Ectodermal cell (in vitro differentiated cells): Measurements from ENCODE around the gene ACAA2.
A peak's percentile ranks its signal among the peaks of the same experiment; 100 is the strongest.
"Not testable (repeated sequence)": the region's sequence is repeated elsewhere in the genome, so short reads cannot be mapped to it uniquely, and the experiment has no call there.

Experiments used
- H3K27ac ChIP-seq: 2 replicates; pipeline ENCODE4 v1.7.0; 2013; ENCODE audit warnings: mild to moderate bottlenecking, low read depth, low read length; ENCODE audit not compliant: insufficient read depth, poor library complexity, severe bottlenecking
- H3K27me3 ChIP-seq: 2 replicates; pipeline ENCODE4 v1.7.0; 2013; ENCODE audit warnings: mild to moderate bottlenecking, low read length; ENCODE audit not compliant: insufficient read depth, control insufficient read depth, poor library complexity, severe bottlenecking
- H3K36me3 ChIP-seq: one replicate; pipeline ENCODE4 v1.7.0; 2013; ENCODE audit warnings: low read length; ENCODE audit not compliant: control insufficient read depth, insufficient read depth
- H3K4me1 ChIP-seq: one replicate; pipeline ENCODE4 v1.7.0; 2013; ENCODE audit warnings: low read length; ENCODE audit not compliant: control insufficient read depth, insufficient read depth
- H3K4me3 ChIP-seq: 2 replicates; pipeline ENCODE4 v1.7.0; 2013; ENCODE audit warnings: low read depth, low read length, control low read depth; ENCODE audit not compliant: insufficient read depth
- H3K9me3 ChIP-seq: 2 replicates; pipeline ENCODE4 v1.7.0; 2013; ENCODE audit warnings: mild to moderate bottlenecking, low read length, moderate library complexity; ENCODE audit not compliant: control insufficient read depth
- WGBS, 2 experiments: methylation state at CpG; one replicate each; pipeline ENCODE4 v1.1.7; 2013; ENCODE audit warnings: missing lambda C conversion rate in 2 of 2; 5-methylcytosine and 5-hydroxymethylcytosine counted together

Gene ACAA2

DNA sequence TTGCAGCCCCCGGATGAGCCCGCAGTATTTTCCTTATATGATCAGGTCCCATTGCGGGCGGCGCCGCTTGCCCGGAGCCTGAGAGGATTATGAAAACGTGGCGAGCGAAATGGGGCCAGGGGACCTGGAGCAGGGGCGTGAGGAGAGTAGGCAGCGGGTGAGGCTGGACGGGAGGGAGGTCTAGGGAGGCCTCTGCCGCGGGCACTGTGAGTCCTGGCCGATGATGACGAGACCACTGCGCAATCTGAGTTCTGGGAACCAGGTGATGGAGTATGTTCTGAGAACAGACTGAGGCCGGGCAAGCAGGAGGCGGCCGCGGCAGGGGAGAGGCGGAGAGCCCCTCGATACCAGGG, 790 bp upstream of the ACAA2 start:
- Histone ChIP-seq H3K27me3 (no peaks in the 10 kb centered on the region), H3K27ac (peak overlapping the region; percentile 60), H3K9me3 (no peaks in the 10 kb centered on the region), H3K36me3 (no peaks in the 10 kb centered on the region), H3K4me1 (peaks cover 5% of the 10 kb centered on the region), H3K4me3 (peak overlapping the region; percentile 80)
- WGBS, 2 experiments, result 1% methylated on average over 24 of the region's 24 CpGs

DNA sequence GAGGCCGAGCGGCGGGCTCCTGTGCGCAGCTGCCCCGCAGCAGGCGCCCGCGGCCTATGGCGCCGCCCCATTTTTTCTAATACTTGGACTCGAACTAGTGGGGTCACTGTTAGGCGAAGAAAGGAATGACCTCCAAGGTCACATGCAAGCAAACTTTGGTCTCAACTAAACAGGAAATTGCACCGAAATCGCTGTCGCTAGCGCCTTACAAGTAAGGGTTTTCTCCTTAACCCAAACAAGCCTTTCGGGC, 339 bp downstream of the ACAA2 start:
- H3K4me1 ChIP-seq, result peaks cover 5% of the 10 kb centered on the region
- no peaks in the 10 kb centered on the region for H3K27me3 ChIP-seq
- peak overlapping the region; percentile 80 for H3K4me3 ChIP-seq
- WGBS, 2 experiments, result 1% methylated on average over 17 of the region's 17 CpGs
- no peaks in the 10 kb centered on the region for H3K9me3 ChIP-seq
- no peaks in the 10 kb centered on the region for H3K36me3 ChIP-seq
- H3K27ac ChIP-seq, result peak overlapping the region; percentile 66

DNA sequence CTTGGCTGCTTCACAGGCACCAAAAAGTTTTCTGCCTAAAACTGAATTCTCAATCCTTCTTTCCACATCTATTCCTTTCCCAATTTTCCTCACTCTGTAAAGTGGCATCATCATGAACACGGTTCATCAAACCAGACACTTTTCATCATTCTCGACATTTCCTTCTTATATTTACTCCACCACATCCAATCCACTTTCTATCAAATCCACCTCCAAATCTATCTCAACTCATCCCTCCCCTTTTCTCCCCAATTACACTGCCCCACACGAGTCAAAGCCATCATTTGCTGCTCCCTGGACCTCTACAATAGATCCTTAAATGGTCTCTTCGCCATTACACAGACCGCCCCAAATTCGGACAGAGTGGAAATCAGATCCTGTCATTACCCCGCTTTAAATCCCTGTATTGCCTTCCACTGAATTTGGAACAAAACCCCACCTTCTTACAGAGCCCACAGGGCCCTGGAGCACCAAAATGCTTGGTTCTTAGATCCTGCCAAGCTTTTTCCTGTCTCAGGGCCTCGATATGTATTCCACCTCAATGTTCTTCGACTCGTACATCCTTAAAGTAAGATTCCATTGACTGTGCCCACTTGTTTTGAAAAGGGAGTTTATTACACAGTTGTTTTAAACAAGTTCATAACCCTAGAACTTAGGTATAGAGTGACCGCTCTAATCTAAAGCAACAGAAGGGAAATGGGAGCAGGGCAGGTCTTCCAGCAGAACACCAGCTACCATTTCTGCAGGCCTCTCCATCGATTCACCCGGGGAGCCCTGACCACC, 856 bp downstream of the ACAA2 start:
- 37 to 38% methylated on average over 13 of the region's 13 CpGs for WGBS, 2 experiments
- Histone ChIP-seq H3K27ac (peak overlapping the region; percentile 66), H3K27me3 (no peaks in the 10 kb centered on the region), H3K4me3 (peak overlapping the region; percentile 80), H3K36me3 (no peaks in the 10 kb centered on the region), H3K4me1 (peaks cover 5% of the 10 kb centered on the region), H3K9me3 (no peaks in the 10 kb centered on the region)

DNA sequence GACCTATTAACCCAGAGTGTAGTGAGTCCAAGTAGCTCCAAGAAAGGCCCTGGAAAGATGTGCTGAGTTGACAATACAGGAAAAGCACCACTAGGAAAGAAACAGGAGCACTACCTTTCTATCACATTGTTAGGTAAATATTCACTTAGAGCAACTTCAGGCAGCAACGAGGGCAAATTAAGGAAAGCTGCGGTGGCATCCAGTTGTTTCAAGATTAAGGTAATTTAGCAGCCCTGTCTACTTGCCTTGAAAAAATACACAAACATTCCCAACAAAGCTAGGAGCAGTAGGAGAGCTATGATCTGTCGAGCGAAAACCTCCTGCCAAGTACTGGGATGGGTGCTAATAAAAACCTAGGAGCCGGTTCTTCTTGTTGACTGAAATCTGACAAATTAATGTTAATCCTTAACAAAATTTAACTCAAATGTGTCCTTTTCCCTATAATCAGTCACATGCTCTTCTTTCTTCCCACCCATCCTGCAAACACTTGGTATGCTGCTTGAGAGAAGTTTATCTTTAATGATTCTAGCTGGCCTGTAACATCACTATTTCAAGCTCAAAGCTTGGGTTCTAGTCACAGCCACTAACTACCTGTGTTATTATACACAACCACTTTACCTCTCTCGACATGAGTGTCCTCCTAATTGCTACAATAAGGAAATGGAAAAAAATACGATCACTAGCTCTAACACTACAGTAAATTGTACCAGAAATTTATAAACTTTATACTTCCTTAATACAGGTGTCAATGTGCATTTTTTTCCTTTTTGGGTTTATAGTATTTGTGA, 2.0 kb downstream of the ACAA2 start:
- no peak overlapping the region for H3K4me3 ChIP-seq
- 69 to 71% methylated on average over 7 of the region's 7 CpGs for WGBS, 2 experiments
- no peaks in the 10 kb centered on the region for H3K36me3 ChIP-seq
- no peak overlapping the region for H3K27ac ChIP-seq
- no peaks in the 10 kb centered on the region for H3K27me3 ChIP-seq
- no peaks in the 10 kb centered on the region for H3K9me3 ChIP-seq
- H3K4me1 ChIP-seq, result peaks cover 5% of the 10 kb centered on the region

DNA sequence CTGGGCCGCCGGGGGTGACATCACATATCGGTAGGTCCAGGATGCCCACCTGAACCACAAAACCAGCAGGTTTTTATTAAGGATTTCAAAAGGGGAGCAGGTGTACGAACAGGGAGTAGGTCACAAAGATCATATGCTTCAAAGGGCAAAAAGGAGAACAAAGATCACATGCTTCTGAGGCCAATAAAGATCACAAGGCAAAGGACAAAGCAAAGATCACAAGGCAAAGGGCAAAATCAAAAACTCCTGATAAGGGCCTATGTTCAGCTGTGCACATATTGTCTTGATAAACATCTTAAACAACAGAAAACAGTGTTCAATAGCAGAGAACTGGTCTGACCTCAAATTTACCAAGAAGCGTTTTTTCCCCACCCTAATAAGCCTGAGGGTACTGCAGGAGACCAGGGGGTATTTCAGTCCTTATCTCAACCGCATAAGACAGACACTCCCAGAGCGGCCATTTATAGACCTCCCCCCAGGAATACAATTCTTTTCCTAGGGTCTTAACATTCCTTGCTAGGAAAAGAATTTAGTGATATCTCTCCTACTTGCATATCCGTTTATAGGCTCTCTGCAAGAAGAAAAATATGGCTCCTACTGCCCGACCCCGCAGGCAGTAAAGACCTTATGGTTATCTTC, 4.7 kb downstream of the ACAA2 start:
- not testable (repeated sequence) for H3K4me3 ChIP-seq, H3K9me3 ChIP-seq, H3K36me3 ChIP-seq, H3K4me1 ChIP-seq, H3K27me3 ChIP-seq, H3K27ac ChIP-seq
- 93 to 96% methylated on average over 10 of the region's 10 CpGs for WGBS, 2 experiments

DNA sequence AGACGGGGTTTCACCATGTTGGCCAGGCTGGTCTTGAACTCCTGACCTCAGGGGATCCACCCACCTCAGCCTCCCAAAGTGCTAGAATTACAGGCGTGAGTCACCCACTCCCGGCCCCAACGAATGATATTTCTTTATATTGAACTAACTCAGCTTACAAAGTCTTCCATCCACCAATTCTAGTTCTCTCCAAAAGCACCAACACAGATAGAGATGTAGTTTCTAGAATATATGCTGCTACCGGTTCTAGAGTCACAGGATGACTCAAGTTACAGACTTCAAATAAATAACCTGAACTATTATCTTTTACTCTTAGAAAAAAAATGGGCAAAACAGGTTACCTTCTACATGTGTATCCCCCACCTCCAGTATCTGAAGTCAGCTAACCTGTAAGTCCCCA, 9.2 kb downstream of the ACAA2 start:
- Histone ChIP-seq H3K36me3 (no peaks in the 10 kb centered on the region), H3K27me3 (no peaks in the 10 kb centered on the region), H3K9me3 (no peaks in the 10 kb centered on the region), H3K27ac (no peak overlapping the region), H3K4me3 (no peak overlapping the region), H3K4me1 (no peaks in the 10 kb centered on the region)
- 88 to 99% methylated on average over 5 of the region's 5 CpGs for WGBS, 2 experiments

DNA sequence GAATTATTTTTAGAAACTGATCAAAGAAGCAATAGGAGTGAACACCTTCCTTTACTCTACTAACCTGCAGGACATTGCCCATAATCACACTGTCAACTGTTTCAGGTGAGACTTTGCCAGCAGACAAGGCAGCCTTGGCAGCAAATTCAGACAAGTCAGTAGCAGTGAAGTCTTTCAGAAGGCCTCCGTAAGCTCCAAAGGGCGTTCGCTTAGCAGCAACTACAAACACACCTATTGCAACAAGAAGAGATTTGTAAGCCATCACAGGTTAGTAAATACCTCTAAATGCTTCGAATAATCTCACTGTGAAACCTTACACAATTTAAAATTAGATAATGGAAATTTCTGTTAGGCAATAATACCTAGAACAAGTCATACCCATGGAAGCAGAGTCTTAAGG, 10.7 kb downstream of the ACAA2 start:
- H3K27me3 ChIP-seq, result no peaks in the 10 kb centered on the region
- WGBS, 2 experiments, result 91 to 100% methylated on average over 3 to 4 of the region's 4 CpGs

DNA sequence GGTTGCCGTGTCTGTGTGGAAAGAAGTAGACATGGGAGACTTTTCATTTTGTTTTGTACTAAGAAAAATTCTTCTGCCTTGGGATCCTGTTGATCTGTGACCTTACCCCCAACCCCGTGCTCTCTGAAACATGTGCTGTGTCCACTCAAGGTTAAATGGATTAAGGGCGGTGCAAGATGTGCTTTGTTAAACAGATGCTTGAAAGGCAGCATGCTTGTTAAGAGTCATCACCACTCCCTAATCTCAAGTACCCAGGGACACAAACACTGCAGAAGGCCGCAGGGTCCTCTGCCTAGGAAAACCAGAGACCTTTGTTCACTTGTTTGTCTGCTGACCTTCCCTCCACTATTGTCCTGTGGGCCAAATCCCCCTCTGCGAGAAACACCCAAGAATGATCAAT, 12.8 kb downstream of the ACAA2 start:
- not testable (repeated sequence) for H3K36me3 ChIP-seq, H3K27ac ChIP-seq, H3K4me3 ChIP-seq, H3K9me3 ChIP-seq, H3K27me3 ChIP-seq, H3K4me1 ChIP-seq
- WGBS, 2 experiments, result 96 to 100% methylated on average over 1 to 3 of the region's 5 CpGs

More for the DNA sequence above, 10.7 kb downstream of the ACAA2 start:
- no peak overlapping the region for H3K27ac ChIP-seq
- H3K4me1 ChIP-seq, result no peaks in the 10 kb centered on the region
- H3K9me3 ChIP-seq, result no peaks in the 10 kb centered on the region
- no peak overlapping the region for H3K4me3 ChIP-seq
- no peaks in the 10 kb centered on the region for H3K36me3 ChIP-seq

DNA sequence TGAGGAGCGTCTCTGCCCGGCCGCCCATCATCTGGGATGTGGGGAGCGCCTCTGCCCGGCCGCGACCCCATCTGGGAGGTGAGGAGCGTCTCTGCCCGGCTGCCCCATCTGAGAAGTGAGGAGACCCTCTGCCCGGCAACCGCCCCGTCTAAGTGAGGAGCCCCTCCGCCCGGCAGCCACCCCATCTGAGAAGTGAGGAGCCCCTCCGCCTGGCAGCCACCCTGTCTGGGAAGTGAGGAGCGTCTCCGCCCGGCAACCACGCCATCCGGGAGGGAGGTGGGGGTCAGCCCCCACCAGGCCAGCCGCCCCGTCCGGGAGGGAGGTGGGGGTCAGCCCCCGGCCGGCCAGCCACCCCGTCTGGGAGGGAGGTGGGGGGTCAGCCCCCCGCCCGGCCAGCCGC, 13.5 kb downstream of the ACAA2 start:
- H3K9me3 ChIP-seq, H3K4me3 ChIP-seq, H3K27me3 ChIP-seq, H3K36me3 ChIP-seq, H3K27ac ChIP-seq, H3K4me1 ChIP-seq: not testable (repeated sequence)
- WGBS, 2 experiments, result 93% methylated on average over 13 to 24 of the region's 29 CpGs

DNA sequence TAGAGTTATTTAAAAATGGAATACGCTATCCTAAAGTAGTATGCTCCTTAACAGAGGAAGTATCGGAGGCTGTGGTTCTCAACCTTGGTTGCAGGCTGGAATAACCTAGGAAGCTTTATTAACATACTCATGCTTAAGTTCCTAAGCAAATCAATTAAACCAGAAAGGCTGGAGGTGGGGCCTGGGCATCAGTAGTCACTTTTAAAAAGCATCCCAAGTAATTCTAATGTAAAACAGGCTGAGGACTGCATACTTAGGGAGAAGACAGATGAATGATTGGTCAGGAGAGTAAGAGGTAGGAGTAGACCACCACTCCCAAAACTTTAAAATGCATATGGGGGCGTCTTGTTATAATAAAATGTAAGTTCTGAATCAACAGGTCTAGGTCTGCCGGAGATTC, 15.3 kb downstream of the ACAA2 start:
- H3K4me3 ChIP-seq, result no peak overlapping the region
- no peak overlapping the region for H3K27ac ChIP-seq
- H3K27me3 ChIP-seq, result no peaks in the 10 kb centered on the region
- 92 to 93% methylated on average over 4 of the region's 4 CpGs for WGBS, 2 experiments
- H3K36me3 ChIP-seq, result peaks cover 6% of the 10 kb centered on the region
- H3K4me1 ChIP-seq, result no peaks in the 10 kb centered on the region
- H3K9me3 ChIP-seq, result no peaks in the 10 kb centered on the region
